Heart left ventricle (tissue), 13 donors: ENCODE measurements around the gene PALLD.

Experiments used
- POLR2A ChIP-seq, 2 donors: fragments of 450-650 bp; IDR thresholded peaks; one replicate each; pipeline ENCODE4 v1.6.1; 2017; ENCODE audit warnings: antibody characterized with exemption in 2 of 2, mild to moderate bottlenecking in 2 of 2, moderate library complexity in 2 of 2
- TF ChIP-seq, protein P1 (sequence below), 12 donors: fragments of 200-600 bp; sonication (generic) in 4 of 12; IDR thresholded peaks; one replicate each; pipeline versions ENCODE4 v1.5.0 to v1.8.0; 2018 to 2022; ENCODE audit warnings: antibody characterized with exemption in 12 of 12, mild to moderate bottlenecking in 5 of 12
- donor health status: ischemic (EF 13 %, LVEDD 7.1; RV severe dilation, severe dysfunction).
- donor health status: DM: no; HTN: yes; CAD: no.
- donor health status: DM: no; HTN: no; CAD: no.
- donor health status: ischemic (EF 25% LVEDD 6.9; RV normal size, moderate dysfunction).
- donor health status: ischemic (EF 25% LVEDD 5.7; RV mildly dilated, moderate dysfunction).
- donor health status: ischemic (EF 35%, LVEDD 5.7; RV mildly dilated, moderate dysfunction).
- donor health status: nonischemic (EF 11% LVEDD 7.7; RV severe dilation, severe dysfunction).
- donor health status: DM: yes; HTN: yes; CAD: no.
- donor health status: PGD.
- donor health status: ischemic (EF 29% LVEDD 5.4; RV normal size, mild dysfunction).
- donor health status: nonischemic (EF 23%, LVEDD 6.1; RV moderate dilation, normal function).

DNA sequence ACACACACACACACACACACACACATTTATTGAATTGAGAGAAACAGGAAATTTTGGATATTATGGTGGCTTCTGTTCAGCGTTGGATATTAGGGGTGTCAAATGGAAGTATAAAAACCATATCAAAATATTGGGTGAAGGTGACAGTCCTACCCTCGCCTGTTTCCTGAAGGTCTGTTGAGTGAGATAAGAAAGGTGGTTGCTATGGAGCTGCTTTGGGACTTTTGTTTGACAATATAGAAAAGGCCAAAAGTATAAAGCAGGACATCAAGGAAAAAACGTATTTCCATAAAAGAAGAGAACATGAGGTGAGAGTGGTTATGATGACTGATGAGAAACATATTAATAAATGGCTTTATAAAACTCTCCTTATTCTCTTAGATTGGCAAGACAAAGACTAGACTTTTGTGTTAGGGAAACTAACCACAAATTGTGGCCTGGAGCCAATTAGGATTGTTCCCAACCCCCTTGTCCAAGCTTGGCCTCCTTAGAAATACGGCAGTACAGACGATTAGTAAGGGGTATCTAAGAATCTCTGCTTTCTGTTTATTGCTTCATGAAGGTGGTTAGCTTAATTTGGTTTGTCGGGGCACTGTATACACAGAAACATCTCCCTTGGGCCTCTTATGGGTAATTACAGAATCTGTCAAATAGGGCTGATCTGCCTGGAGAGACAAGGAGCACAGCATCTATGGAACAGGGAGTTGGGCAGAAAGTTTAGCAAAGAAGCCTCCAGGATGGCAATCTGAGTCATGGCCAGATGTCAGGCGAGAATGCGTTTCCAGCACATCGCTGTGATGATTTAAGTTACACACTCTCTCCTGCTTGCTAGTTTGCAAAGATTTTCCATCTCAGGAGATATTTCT lies 315.2 kb downstream of the PALLD start:
- TF ChIP-seq, protein P1, sequence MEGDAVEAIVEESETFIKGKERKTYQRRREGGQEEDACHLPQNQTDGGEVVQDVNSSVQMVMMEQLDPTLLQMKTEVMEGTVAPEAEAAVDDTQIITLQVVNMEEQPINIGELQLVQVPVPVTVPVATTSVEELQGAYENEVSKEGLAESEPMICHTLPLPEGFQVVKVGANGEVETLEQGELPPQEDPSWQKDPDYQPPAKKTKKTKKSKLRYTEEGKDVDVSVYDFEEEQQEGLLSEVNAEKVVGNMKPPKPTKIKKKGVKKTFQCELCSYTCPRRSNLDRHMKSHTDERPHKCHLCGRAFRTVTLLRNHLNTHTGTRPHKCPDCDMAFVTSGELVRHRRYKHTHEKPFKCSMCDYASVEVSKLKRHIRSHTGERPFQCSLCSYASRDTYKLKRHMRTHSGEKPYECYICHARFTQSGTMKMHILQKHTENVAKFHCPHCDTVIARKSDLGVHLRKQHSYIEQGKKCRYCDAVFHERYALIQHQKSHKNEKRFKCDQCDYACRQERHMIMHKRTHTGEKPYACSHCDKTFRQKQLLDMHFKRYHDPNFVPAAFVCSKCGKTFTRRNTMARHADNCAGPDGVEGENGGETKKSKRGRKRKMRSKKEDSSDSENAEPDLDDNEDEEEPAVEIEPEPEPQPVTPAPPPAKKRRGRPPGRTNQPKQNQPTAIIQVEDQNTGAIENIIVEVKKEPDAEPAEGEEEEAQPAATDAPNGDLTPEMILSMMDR (IDR thresholded peaks at IDR 0.05): no peak
- TF ChIP-seq POLR2A (IDR thresholded peaks at IDR 0.05): no peak
